GM19395 (cell line): ENCODE data around the gene FNDC5.
"Not testable (repeated sequence)": the region's sequence is repeated elsewhere in the genome, so short reads cannot be mapped to it uniquely, and the experiment has no call there.

ENCODE experiments used
- ATAC-seq: cut with Tn5 transposase; IDR thresholded peaks from one replicate; pipeline ENCODE4 v1.9.1; 2021; ENCODE audit warnings: mild to moderate bottlenecking, moderate library complexity; ENCODE audit not compliant: unreplicated experiment

FNDC5 gene

DNA sequence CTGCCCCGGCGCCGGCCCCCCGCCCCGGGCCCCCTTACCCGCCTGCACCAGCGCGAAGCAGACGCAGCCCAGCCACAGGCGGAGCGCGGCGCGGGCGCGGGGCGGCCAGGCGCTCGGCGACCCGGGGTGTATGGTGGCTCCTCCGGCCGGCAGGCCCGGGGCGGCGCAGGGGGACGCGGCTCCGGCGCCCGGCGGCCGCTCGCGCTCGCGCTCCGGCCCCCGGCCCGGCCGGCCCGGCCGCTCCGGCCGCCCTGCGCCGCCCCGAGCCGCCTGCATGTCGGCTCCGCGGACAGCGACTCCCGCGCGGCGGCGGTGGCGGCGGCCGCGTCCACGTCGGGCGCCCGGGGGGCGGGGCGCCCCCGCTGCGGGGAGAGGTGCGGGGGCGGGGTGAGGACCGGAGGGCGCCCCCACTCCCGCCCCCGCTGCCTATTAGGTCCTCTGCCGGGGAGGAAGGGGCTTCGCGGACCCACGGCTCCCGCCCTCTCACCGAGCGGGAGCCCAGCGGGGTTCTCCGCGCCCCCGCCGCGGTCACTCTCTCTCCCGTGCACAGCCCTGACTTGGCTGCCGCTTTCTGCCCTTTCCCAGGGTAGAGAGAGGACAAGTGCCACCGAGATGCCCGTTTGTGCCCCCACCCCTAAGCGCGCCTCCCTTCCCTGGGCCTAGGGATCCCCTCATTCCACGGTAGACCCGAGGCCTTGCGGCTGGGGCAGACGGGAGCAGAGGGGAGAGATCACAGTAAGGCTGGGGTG, at the start of gene FNDC5:
FNDC5 (minus strand) TSS at position 298 of the 749 bp plus-strand sequence.
- ATAC-seq, result no peak

DNA sequence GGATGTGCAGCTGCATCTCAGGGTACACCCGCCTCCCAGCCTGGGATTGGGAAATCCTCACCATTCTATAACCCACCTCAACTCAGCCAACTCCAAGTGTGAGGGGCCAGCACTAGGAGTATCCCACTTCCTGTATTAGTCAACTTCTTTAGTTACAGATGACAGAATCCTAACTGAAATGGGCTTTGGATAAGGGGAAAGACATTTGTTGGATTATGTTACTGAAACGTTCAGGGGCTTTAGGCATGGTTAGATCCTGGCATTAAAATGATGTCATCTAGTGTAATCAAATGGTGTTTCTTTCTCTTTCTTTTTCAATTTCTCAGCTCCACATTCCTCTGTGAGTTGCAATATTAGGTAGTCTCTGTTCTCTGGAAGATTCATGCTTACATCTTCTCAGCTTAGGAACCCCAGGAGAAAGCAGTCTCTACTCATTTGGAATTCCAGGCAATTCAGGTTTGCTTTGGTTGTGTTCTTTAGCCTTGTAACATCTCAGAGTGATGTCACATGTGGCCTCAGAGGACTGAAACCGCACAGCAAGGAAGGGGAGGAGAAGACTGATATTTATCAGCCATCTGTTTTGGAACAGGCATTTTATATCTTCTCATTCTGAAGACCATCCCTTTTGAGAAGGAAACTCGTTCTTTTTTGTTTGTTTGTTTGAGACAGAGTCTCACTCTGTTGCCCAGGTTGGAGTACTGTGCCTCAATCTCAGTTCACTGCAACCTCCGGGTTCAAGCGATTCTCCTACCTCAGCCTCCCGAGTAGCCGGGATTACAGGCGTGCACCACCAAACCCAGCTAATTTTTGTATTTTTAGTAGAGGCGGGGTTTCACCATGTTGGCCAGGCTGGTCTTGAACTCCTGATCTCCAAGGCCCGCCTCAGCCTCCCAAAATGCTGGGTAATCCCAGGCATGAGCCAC, 49.4 kb upstream of the FNDC5 start:
- no peak for ATAC-seq

DNA sequence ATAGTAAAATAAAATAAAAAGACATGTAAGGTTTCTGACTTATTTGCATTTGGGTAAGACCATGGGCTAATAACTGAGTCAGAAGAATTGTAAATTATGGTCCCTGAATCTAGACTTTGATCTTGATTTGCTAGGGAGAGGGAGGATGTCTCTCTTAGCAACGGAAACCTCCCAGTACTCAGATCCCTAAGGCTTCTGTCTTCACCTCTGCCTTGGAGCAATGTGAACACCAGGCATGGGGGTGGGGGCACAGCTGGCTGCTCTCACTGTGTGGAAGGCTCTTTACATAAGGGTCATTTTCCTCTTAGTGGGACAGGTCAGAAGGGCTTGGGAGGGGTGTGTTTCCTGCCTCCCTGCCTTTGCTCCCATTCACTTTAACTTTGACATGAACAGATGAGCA, 47.5 kb upstream of the FNDC5 start:
- ATAC-seq, result no peak

- ATAC-seq, result no peak
These were observed 46.8 kb upstream of the FNDC5 start for GRCh38 chr1:32917521-32917920.

GRCh38 chr1:32915766-32916706, 45.3 kb upstream of the FNDC5 start:
- ATAC-seq, result no peak

GRCh38 chr1:32910319-32910718, 39.6 kb upstream of the FNDC5 start:
- ATAC-seq, result no peak

DNA sequence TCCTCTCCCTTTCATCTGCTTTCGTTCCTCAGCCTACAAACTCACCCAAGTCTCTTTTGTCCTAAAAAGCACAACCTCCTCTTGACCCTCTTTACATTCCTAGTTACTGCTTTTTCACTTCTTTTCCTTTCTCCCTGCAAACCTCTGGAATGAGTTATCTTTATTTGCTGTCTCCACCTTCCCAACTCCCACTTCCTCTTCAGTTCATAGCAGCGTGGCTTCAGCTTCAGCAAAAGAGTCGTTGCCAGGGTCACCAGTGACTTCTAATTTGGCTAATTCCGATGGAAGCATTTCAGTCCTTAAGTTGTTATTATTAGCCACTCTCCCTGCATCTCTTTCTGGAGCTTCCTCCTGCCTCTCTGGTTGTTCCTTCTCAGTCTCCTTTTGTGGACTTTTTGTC, 36.7 kb upstream of the FNDC5 start:
- no peak for ATAC-seq

DNA sequence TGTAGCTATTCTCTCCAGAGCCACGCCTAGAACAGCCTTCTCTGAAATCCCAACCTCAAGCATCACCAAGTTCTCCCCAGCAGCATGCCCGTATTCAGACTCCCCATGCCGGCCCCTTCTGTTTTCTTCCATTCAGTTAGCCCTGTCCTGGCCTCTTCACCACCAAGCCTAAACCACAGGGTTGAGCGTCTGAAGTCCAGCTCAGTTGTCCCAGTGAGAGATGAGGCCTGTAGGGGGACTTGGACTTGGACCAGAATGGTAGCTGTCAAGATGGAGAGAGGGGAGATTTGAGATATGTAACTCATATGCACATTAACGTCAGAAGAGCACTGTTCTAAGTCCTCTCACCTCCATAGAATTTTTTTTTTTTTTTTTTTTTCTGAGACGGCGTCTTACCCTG, 35.9 kb upstream of the FNDC5 start:
- no peak for ATAC-seq

DNA sequence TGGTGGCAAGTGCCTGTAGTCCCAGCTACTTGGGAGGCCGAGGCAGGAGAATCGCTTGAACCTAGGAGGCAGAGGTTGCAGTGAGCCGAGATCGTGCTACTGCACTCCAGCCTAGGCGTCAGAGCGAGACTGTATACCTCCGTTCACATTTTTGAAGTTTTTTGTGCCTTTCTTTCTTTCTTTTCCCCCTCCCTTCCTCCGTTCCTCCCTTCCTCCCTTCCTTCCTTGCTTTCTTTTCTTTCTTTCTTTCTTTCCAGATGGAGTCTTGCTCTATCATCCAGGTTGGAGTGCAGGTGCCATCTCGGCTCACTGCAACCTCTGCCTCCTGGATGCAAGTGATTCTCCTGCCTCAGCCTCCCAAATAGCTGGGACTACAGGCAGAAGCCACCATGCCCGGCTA, 34.9 kb upstream of the FNDC5 start:
- ATAC-seq, result not testable (repeated sequence)

GRCh38 chr1:32904797-32905196, 34.1 kb upstream of the FNDC5 start:
- no peak for ATAC-seq

GRCh38 chr1:32903991-32904785, 33.5 kb upstream of the FNDC5 start:
- no peak for ATAC-seq

DNA sequence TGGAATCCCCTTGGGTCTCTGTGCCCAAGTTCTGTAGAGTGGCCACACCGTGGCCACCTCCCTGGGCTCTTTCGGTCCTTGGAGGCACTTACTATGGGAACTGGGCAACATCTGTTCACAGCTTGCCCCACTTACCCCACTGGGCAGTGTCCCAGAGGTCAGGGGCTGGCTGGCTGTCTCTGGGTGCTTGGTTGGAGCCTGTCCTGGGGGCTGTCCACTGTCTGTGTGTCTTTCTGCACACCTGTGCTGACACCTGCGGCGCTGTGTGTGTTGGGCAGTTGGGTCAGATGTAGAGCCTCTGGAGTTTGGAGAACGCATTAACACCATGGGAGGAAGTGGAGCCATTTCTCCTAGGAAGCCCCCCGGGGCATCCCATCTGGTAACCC, 31.8 kb upstream of the FNDC5 start:
- no peak for ATAC-seq

DNA sequence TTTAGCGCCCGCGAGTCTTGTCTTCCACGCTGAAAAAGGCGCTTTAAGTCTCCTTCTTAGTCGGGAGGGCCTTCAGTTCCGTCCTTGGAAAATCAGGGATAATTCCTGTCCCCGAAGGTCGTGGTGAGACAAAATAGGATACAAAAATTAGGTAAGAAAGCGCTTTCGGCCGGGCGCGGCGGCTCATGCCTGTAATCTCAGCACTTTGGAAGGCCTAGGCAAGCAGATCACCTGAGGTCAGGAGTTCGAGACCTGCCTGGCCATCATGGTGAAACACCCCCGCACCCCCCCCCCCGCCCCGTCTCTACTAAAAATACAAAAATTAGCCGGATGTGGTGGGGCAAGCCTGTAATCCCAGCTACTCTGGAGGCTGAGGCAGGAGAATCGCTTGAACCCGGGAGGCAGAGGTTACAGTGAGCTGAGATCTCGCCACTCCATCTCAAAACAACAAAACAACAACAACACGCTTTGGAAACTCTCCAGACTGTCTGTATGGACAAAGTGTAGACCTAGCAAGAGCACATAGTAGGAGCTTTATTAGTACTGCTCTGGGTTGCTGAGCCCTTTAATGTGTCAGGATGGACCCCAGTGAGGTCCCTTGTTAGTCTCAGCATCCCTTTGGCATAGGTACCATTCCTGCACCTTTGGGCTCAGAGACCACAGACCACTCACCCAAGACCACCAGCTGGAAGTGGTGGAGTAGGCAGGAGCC, 31.3 kb upstream of the FNDC5 start:
- ATAC-seq, result no peak

DNA sequence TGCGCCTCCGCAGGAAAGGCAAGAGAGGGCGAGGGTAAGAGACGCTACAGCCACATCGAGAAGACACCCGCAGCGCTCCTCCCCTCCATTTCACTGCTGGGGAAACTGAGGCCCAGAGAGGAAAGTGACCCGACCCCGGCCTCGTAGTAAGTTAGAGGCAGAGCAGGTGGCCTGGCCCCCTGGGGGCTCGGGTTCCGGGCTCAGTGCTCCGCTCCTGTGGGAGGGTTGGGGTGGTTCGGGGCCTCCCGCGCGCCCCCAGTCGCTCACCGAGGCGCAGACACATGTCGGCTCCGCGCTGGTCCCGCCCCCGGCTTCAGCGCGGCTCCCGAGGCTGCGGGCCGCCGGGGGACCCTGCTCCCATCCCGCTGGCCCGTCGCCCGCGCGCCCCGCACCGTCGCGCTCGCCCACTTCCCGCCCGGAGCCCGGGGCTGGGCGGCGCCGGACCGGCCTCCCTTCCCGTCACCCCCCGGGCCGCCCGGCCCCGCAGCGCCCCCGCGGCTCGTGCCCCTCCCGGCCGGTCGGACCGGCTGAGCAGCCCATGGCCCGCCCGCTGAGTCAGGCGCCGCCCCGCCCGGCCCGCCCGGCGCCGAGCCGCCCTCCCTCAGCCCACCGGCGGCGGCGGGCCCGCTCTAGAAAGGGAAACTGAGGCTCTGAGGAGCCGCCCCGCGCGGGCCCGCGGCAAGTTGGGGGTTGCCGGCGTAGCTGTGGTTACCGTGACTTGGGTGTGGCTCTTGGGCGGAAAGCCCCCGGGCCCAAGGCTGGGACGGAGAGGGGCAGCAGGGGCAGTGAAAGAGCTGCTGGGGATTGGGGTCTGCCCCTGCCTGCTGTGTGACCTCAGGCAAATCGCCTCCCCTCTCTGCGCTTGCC, 30.5 kb upstream of the FNDC5 start, which contains the start of gene TMEM54:
TMEM54 (minus strand) TSS at position 434 of the 867 bp plus-strand sequence; CDS start at position 283, 151 bp downstream.
- ATAC-seq, result no peak

GRCh38 chr1:32900371-32900955, 29.8 kb upstream of the FNDC5 start:
- no peak for ATAC-seq

DNA sequence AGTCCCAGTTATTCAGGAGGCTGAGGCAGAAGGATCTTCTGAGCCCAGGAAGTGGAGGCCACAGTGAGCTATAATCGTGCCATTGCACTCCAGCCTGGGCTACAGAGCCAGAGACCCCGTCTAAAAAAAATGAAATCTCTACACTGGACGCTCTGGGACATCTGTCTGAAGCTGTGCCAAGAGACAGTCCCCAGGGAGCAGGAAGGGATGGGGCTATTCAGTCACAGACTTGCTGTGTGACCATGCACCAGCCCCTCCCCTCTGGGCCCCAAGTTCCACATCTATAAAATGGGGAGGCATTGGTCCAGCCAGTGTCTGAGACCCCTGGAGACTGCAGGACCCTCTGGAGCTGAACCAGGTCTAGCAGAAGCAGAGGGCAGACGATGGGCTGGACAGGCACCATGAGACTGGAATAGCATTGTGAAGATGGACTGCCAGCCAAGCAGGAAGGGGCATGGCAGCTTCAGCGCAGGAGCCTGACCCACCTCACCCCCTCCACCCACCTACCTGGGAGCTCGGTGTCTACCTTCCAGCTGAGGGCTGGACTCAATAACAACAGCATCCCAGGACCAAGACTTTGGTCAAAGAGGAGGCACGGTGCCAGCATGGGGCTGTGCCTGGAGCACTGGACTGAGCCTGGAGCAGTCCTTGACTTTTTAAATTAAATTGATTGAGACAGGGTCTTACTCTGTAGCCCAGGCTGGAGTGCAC, 29.0 kb upstream of the FNDC5 start:
- no peak for ATAC-seq

GRCh38 chr1:32898958-32899357, 28.2 kb upstream of the FNDC5 start:
- ATAC-seq, result no peak
